IMR-90 (cell line): ENCODE data around the gene CDK5RAP2. TPM values are rescaled to one million over a fixed set of nuclear protein-coding genes. Genes with fewer than 3 reads are reported as not detected.

Source experiments
- ATAC-seq: fragments of 200-7000 bp; cut with Tn5 transposase; 2 replicates; pipeline ENCODE4 v1.9.1; 2020; ENCODE audit warnings: low read depth, mild to moderate bottlenecking, moderate library complexity
- BruUV-seq: library from RNA; stranded (reverse); fragments of 400-500 nt; replicated peaks from 2 replicates; lab custom pipeline; 2021; lab: Mats Ljungman, UMichigan
- CTCF ChIA-PET: fragments of 300-600 bp; formaldehyde crosslinking; extraction: SDS; loops from one replicate; lab custom pipeline; 2021; ENCODE audit warnings: antibody characterized with exemption; lab: Yijun Ruan, JAX
- POLR2A ChIA-PET: fragments of 300-600 bp; sonication (Branson Sonifier 250); formaldehyde crosslinking; loops from one replicate; lab custom pipeline; 2022; ENCODE audit warnings: antibody characterized with exemption; ENCODE audit not compliant: unreplicated experiment; lab: Charles Lee
- DNase-seq: peaks from one replicate; pipeline ENCODE4 v3.0.0; 2013
- H2AFZ ChIP-seq: replicated peaks from 2 replicates; pipeline ENCODE3; 2013; ENCODE audit warnings: low read length, mild to moderate bottlenecking; ENCODE audit not compliant: poor library complexity
- H2AK5ac ChIP-seq: 2 replicates; pipeline ENCODE4 v1.6.1; 2013; ENCODE audit warnings: low read depth, low read length, inconsistent platforms
- H2AK9ac ChIP-seq: replicated peaks from 2 replicates; pipeline ENCODE3; 2013; ENCODE audit warnings: mild to moderate bottlenecking, low read depth, low read length, moderate library complexity; ENCODE audit not compliant: poor library complexity
- H2BK120ac ChIP-seq: 2 replicates; pipeline ENCODE4 v1.6.1; 2013; ENCODE audit warnings: low read depth, low read length, inconsistent platforms
- H2BK15ac ChIP-seq: 3 replicates; pipeline ENCODE4 v1.6.1; 2013; ENCODE audit warnings: low read depth, low read length, inconsistent platforms
- H2BK20ac ChIP-seq: 2 replicates; pipeline ENCODE4 v1.6.1; 2013; ENCODE audit warnings: low read depth, mild to moderate bottlenecking, inconsistent platforms, low read length, moderate library complexity
- H2BK5ac ChIP-seq: 2 replicates; pipeline ENCODE4 v1.6.1; 2013; ENCODE audit warnings: mild to moderate bottlenecking, low read depth, low read length, inconsistent platforms; ENCODE audit not compliant: poor library complexity, severe bottlenecking
- H3K14ac ChIP-seq: replicated peaks from 2 replicates; pipeline ENCODE4 v1.6.1; 2013; ENCODE audit warnings: low read depth, low read length, inconsistent platforms
- H3K18ac ChIP-seq: 2 replicates; pipeline ENCODE4 v1.6.1; 2013; ENCODE audit warnings: low read depth, low read length, control low read depth
- H3K23ac ChIP-seq: 2 replicates; pipeline ENCODE4 v1.6.1; 2013; ENCODE audit warnings: low read depth, low read length, inconsistent platforms
- H3K27ac ChIP-seq: 2 replicates; pipeline ENCODE4 v1.5.1; 2013; ENCODE audit warnings: mild to moderate bottlenecking, control low read depth, low read length; ENCODE audit not compliant: insufficient read depth
- H3K27me3 ChIP-seq: 2 replicates; pipeline ENCODE4 v1.6.1; 2013; ENCODE audit warnings: low read length; ENCODE audit not compliant: control insufficient read depth, insufficient read depth
- H3K36me3 ChIP-seq: 2 replicates; pipeline ENCODE4 v1.6.1; 2013; ENCODE audit warnings: low read length, mixed read lengths; ENCODE audit not compliant: control insufficient read depth, insufficient read depth
- H3K4ac ChIP-seq: 2 replicates; pipeline ENCODE4 v1.6.1; 2013; ENCODE audit warnings: low read depth, low read length, inconsistent platforms
- H3K4me1 ChIP-seq: 2 replicates; pipeline ENCODE4 v1.6.1; 2013; ENCODE audit warnings: low read length, mixed read lengths; ENCODE audit not compliant: control insufficient read depth, insufficient read depth
- H3K4me2 ChIP-seq: 2 replicates; pipeline ENCODE4 v1.6.1; 2013; ENCODE audit warnings: low read depth, mild to moderate bottlenecking, control low read depth, low read length, moderate library complexity
- H3K4me3 ChIP-seq: 2 replicates; pipeline ENCODE4 v1.5.1; 2013; ENCODE audit warnings: low read depth, mild to moderate bottlenecking, control low read depth, low read length, moderate library complexity; ENCODE audit not compliant: insufficient read depth
- H3K56ac ChIP-seq: 2 replicates; pipeline ENCODE4 v1.6.1; 2013; ENCODE audit warnings: low read length, inconsistent platforms; ENCODE audit not compliant: insufficient read depth; ENCODE audit errors: extremely low read depth
- H3K79me1 ChIP-seq, 2 experiments: 2 replicates each; pipeline ENCODE4 v1.6.1; 2013; ENCODE audit warnings: low read length in 2 of 2, inconsistent platforms in 1 of 2, low read depth in 1 of 2
- H3K9ac ChIP-seq: 2 replicates; pipeline ENCODE4 v1.6.1; 2013; ENCODE audit warnings: low read depth, low read length, control low read depth
- H3K9me1 ChIP-seq: 2 replicates; pipeline ENCODE4 v1.6.1; 2013; ENCODE audit warnings: low read length, inconsistent platforms; ENCODE audit not compliant: insufficient read depth
- H3K9me3 ChIP-seq: 2 replicates; pipeline ENCODE4 v1.6.1; 2013; ENCODE audit warnings: low read length; ENCODE audit not compliant: control insufficient read depth, insufficient read depth
- H4K20me1 ChIP-seq: 2 replicates; pipeline ENCODE4 v1.6.1; 2013; ENCODE audit warnings: low read length, inconsistent platforms; ENCODE audit not compliant: insufficient read depth
- H4K5ac ChIP-seq: 2 replicates; pipeline ENCODE4 v1.6.1; 2013; ENCODE audit warnings: mild to moderate bottlenecking, low read depth, low read length, control low read depth
- H4K8ac ChIP-seq, 2 experiments: 2 replicates each; pipeline ENCODE4 v1.6.1; 2013; ENCODE audit warnings: low read depth in 2 of 2, low read length in 2 of 2, control low read depth in 1 of 2, inconsistent platforms in 1 of 2
- H4K91ac ChIP-seq: 2 replicates; pipeline ENCODE4 v1.6.1; 2013; ENCODE audit warnings: low read depth, low read length, inconsistent platforms; ENCODE audit not compliant: insufficient read depth
- CHD1 ChIP-seq: IDR thresholded peaks from 2 replicates; pipeline ENCODE4 v1.6.1; 2012; ENCODE audit warnings: low read depth, low read length, improper control_type of control experiment
- MAZ ChIP-seq: IDR thresholded peaks from 2 replicates; pipeline ENCODE4 v1.6.1; 2012; ENCODE audit warnings: low read depth, mild to moderate bottlenecking, low read length, improper control_type of control experiment, moderate library complexity, borderline replicate concordance
- WGBS, 2 experiments: methylation state at CpG; one replicate each; pipeline versions ENCODE4 v1.1.5 to v1.1.7; 2013; ENCODE audit warnings: missing lambda C conversion rate in 2 of 2; ENCODE audit not compliant: insufficient read length in 1 of 2; ENCODE audit errors: extremely low coverage in 2 of 2; 5-methylcytosine and 5-hydroxymethylcytosine counted together
- dilution Hi-C: fragments of 300-500 bp; cut with HindIII; formaldehyde crosslinking; loops from one replicate; pipeline ENCODE4 v1.14.3; 2018; ENCODE audit warnings: low sequenced_read_pairs; ENCODE audit not compliant: unreplicated experiment
- in situ Hi-C: fragments of 300-500 bp; cut with MboI; formaldehyde crosslinking; loops from 3 replicates; pipeline ENCODE4 v1.14.3; 2019; ENCODE audit warnings: low sequenced_read_pairs, inconsistent platforms, mixed read lengths
- intact Hi-C: fragments of 100-400 bp; cut with micrococcal nuclease; formaldehyde crosslinking; loops from 2 replicates; pipeline ENCODE4 v1.10.0; 2022
- polyA plus RNA-seq, 3 experiments: library from polyadenylated mRNA; depleted of rRNA; stranded (reverse); fragments of >200 nt; gene quantifications; 2 replicates each; pipeline ENCODE4 v1.2.3, GENCODE V29; 2012; ENCODE audit warnings: low replicate concordance in 1 of 3
- total RNA-seq: library from RNA; depleted of rRNA; stranded (reverse); fragments of >200 nt; gene quantifications from 2 replicates; pipeline ENCODE4 v1.2.3, GENCODE V29; 2012

Gene CDK5RAP2
- total and polyA plus RNA-seq, 2 of the 4 experiments (the other 2 are of a cell fraction) = 29.5 to 31.7 TPM

DNA sequence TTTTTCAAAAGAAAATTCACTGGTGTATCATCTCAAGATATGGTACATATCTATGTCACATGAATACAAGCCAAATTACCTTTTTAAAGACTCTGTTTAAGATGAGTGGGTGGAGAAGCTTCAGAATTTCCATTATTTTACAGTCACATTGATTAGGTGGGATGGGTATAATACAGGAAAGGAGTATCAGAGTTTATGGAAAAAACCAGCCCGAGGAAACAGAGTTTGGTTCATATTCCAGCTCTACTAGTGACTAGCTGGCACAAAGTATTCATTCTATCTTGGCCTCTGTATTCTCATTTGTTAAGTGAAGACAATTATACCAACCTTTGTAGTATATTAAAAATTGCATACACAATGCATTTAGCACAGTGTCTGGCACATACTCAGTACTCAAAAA lies 46.5 kb upstream of the CDK5RAP2 start:
- H2BK15ac ChIP-seq = no peak overlapping the region
- H3K9me3 ChIP-seq = no peaks in the 10 kb centered on the region
- ATAC-seq (no peak), DNase-seq (no peak)
- no peak overlapping the region for H3K4me3 ChIP-seq
- peaks cover 4% of the 10 kb centered on the region; the same call in 1 of the 2 replicates for H4K20me1 ChIP-seq
- H3K79me1 ChIP-seq = peaks cover 0 to 14% of the 10 kb centered on the region in 2 experiments; a peak in 2 of 4 replicates
- no peak overlapping the region for H3K14ac ChIP-seq
- H2BK120ac ChIP-seq = no peak overlapping the region
- no peak overlapping the region for H2AK9ac ChIP-seq
- POLR2A ChIA-PET = no interaction called here
- no peak for TF ChIP-seq MAZ
- TF ChIP-seq CHD1 = no peak
- H3K4me2 ChIP-seq = no peak overlapping the region
- H3K9me1 ChIP-seq = peaks cover 6% of the 10 kb centered on the region; the same call in 1 of the 2 replicates
- BruUV-seq = no TSS peak
- no peak overlapping the region for H2AK5ac ChIP-seq
- H3K56ac ChIP-seq = no peak overlapping the region
- CTCF ChIA-PET = no interaction called here
- H3K27ac ChIP-seq = no peak overlapping the region
- no peak overlapping the region for H4K91ac ChIP-seq
- H2AFZ ChIP-seq = no peak overlapping the region
- no peaks in the 10 kb centered on the region for H3K27me3 ChIP-seq
- no peak overlapping the region for H3K4ac ChIP-seq
- dilution Hi-C loops (no loop called here), intact Hi-C loops (loop anchor here (5.0 to 10.0 kb wide), 2 partner anchors 66 to 208 kb away; no protein-coding TSS in a partner anchor), in situ Hi-C loops (no loop called here)
- H4K8ac ChIP-seq = no peak overlapping the region
- no CpG with 5 or more reads among the region's 1 CpG for WGBS, 2 experiments
- H2BK20ac ChIP-seq = no peak overlapping the region
- no peak overlapping the region for H3K23ac ChIP-seq
- H3K9ac ChIP-seq = no peak overlapping the region
- H3K4me1 ChIP-seq = no peaks in the 10 kb centered on the region; the same call in 1 of the 2 replicates
- no peak overlapping the region for H3K18ac ChIP-seq
- no peak overlapping the region for H2BK5ac ChIP-seq
- no peak overlapping the region for H4K5ac ChIP-seq
- H3K36me3 ChIP-seq = peaks cover 1% of the 10 kb centered on the region; the same call in 1 of the 2 replicates
